SKM-1 (cell line): ENCODE data around the gene UPF1.

ENCODE experiments used
- DNase-seq: peaks from one replicate; lab custom pipeline; 2025; ENCODE audit not compliant: unreplicated experiment; lab: John Stamatoyannopoulos, UW

UPF1 gene

GRCh38 chr19:18831524-18832305 is at the start of gene UPF1:
Gene UPF1 (plus strand): TSS chr19:18831959. CDS start chr19:18832210, 251 bp downstream.
- peak; percentile 56 for DNase-seq

- DNase-seq, result no peak
These were observed 49.1 kb upstream of the UPF1 start for GRCh38 chr19:18782559-18783225.

- no peak for DNase-seq
These were observed 47.6 kb upstream of the UPF1 start for GRCh38 chr19:18783958-18784785.

DNA sequence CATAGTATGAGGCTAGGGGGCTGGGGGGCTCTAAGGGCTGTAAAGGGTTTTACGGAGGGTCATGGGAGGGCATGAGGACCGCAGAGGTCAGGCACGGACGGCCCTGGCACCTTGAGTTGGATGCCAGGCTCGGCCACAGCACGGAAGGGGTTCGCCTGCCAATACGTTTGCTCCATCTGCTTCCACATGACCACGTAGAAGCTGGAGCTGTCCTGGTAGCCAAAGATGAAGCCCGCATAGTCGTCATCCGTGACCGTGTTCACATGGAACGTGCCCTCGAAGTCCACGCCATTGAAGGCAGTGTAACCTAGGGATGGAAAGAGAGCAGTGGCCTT is 47.0 kb upstream of the UPF1 start:
- no peak for DNase-seq

GRCh38 chr19:18785179-18786124 is 46.3 kb upstream of the UPF1 start:
- peak; percentile 38 for DNase-seq

- DNase-seq, result no peak
These were observed 43.0 kb upstream of the UPF1 start for GRCh38 chr19:18788529-18789421.

GRCh38 chr19:18789422-18789869 is 42.3 kb upstream of the UPF1 start:
- no peak for DNase-seq

DNA sequence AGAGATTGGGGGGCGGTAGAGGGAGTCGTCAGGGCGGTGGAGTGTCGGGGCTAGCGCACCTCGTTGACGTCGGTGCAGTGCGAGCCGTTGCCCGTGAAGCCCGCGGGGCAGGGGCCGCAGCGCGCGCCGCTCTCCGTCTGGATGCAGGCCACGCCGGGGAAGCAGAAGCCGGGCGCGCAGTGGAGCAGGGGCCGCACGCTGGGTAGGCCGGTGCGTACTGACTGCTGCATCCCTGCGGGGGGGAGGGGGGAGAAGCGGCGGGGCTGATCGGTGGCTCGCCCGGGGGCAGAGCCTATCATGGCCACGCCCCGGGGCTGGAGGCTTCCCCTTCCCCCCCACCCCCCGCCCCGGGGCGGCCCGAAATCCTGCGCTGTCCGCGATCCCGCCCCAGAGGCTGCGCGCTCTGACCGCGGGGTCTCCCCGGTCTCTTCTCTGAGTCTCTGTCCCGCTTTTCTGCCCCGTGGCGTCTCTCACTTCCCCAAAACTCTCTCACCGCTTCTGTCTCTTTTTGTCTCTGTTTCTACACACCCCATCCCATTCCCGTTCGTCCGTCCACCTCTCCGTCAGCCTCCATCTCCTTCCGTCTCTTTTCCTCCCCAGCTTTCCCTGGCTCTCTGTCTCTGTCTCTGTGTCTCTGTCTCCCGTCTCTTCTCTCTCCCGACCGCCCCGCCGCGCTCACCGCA is 41.7 kb upstream of the UPF1 start:
- DNase-seq, result no peak

DNA sequence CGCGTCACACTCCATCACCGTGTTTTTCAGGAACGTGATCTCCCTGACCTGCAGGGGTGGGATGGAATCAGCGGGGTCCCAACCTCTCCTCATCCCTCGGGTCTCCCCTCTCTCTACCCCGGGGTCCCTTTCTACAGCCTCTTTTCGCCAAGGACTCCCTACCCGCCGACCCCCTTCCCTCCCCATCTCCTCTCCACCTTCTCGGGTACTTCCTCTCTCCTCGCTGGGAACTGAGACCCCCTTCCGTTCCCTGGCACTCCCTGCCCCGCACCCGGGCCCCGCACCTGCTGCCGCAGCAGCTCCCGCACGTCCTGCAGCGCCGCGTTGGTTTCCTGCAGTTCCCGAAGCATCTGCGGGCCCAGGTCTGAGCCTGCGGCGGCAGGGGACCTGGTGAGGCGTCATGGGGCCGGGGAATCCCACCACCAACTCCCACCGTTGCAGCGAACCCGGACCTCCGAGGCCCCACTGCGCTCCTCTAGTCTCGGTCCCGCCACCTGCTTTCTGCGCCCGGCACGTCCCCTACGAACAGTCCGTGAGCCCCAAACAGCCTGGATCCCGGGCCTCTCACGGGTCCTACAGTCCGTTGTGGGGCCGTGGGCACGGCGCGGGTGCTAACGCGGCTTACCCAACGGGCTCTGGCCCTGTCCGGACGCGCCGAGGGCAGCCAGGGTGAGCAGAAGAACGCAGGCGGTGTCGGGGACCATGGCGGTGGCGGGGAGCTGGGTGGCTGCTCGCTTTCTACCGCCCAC is 41.0 kb upstream of the UPF1 start, which contains the start of gene COMP:
COMP (minus strand) TSS at position 740 of the 749 bp plus-strand sequence; CDS start at position 704, 36 bp downstream.
- DNase-seq, result no peak

DNA sequence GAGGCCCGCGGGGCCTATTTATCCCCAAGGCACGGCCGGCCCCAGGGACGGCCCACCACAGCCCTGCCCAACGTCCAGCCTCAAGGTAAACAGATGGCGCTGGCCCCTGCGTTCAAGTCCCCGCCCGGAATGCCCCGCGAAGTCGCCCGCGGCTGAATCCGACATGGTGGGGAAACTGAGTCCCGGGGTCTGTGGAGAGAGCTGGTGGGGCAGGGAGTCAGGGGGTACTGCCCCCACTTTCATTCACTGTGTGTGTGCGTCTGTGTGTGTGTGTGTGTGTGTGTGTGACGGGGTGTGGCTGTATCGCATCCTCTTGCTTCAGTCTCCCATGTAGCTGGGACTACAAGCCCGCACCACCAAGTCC is 40.5 kb upstream of the UPF1 start:
- DNase-seq, result no peak

- DNase-seq, result no peak
These were observed 39.1 kb upstream of the UPF1 start for GRCh38 chr19:18792661-18793060.

DNA sequence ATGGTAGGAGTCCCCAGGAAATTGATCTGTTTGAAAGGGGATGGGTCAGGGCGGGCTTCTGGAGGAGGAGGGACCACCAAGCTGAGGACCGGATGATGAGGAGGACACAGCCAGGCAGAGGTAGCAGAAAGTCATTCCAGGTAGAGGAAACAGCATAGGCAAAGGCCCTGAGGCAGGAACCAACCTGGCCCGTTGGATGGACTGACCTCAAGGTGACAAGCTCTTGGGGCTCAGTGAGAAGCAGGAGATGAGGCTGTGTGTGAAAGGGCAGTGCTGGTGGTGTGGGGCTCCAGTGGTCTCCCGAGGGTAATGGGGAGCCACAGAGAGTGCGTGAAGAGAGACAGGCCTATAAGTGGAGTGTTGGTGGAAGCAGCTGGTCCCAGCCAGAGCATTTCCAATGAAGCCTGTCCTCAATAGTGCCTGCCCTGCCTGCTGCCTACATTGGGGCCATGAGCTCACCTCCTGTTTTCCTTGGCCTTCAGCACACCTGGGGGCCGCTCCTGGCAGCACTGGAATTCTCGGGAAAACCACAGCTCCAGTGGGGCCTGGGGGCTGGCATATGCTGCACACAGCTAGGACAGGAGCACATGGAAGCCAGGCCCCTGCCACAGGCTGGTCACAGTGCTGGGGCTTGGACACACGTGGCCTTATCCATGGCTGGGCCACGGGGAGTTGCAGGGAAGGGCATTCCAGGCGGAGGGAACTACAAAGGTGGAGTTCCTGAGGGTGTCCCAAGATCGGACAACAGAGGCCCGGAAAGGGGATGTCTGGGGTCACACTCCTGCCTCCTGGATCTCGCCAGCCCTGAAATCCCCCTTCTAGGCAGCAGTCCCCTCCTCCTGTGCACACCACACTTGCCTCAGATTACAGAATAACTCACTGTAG is 38.4 kb upstream of the UPF1 start:
- no peak for DNase-seq

DNA sequence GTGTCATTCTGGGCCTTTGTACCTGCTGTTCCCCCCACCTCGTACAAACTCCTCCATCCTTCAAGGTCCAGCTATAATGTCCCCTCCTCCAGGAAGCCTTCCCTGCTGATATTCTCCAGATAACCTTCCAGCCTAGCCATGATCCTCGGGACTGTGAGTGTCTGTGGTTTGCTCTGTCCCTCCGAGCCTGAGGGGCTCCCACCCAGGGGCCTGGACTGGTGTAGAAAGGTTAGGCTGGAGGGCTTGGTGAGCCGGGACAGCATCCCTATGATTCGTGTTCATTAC is 37.8 kb upstream of the UPF1 start:
- DNase-seq, result no peak

GRCh38 chr19:18794692-18795091 is 37.1 kb upstream of the UPF1 start:
- DNase-seq, result no peak

GRCh38 chr19:18795540-18795939 is 36.2 kb upstream of the UPF1 start:
- DNase-seq, result no peak

DNA sequence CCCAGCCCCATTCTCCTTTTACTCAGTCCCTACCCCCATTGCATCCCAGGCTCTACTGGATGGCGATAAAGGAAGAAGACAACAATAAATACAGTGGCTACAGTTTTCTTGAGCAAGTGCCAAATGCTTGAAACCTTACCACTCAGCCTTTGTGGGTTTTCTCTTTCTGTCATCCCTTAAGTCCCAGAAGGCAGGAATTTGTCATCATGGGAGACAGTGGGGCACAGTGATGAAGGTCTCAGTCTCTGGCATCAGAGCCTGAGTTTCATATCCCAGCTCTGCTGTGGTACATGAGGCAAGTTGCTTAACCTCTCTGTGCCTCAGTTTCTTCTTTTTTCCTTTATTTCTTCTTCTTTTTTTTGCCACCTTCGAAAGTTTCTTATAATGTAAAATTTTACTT is 35.5 kb upstream of the UPF1 start:
- no peak for DNase-seq
